ENCODE measurements around the gene GET4. TPM values are rescaled to one million over a fixed set of nuclear protein-coding genes. Genes with fewer than 3 reads are reported as not detected.

Gene GET4
- total and polyA plus RNA-seq, 10 of the 15 experiments (the other 5 are each of a cell fraction or from before 2014, with no cell fraction given) = 0.66 to 73.8 (median 34.0) TPM

- intact Hi-C loops (cut with micrococcal nuclease; ENCODE audit: unreplicated experiment) (no loop called here), in situ Hi-C loops (cut with MboI) (no loop called here)
- H4K20me1 ChIP-seq (ENCODE audit: control insufficient read depth, insufficient read depth) = peaks cover 3% of the 10 kb centered on the region; the same call in 1 of the 2 replicates
- TF ChIP-seq CBX5 (IDR thresholded peaks at IDR 0.05; ENCODE audit: low read depth) (no peak), MXI1 (IDR thresholded peaks at IDR 0.05; ENCODE audit: low read depth, low read length) (no peak), FOXK2 (IDR thresholded peaks at IDR 0.05) (no peak), ZBTB11 (CRISPR knock-in tag; IDR thresholded peaks at IDR 0.05) (no peak), USF2 (IDR thresholded peaks at IDR 0.05; ENCODE audit: borderline replicate concordance, low read depth, low read length) (no peak)
- H3K9me3 ChIP-seq (replicated peaks; ENCODE audit: control insufficient read depth, insufficient read depth, low read length) = no peaks in the 10 kb centered on the region; the same call in 2 of the 3 replicates
- 85% methylated on average over 20 of the region's 20 CpGs for WGBS (ENCODE audit: insufficient coverage, insufficient replicate concordance, low lambda C conversion rate, missing lambda C conversion rate)
- no peak overlapping the region for H2AFZ ChIP-seq (ENCODE audit: control insufficient read depth, low read depth, low read length)
- FAIRE-seq = no peak
- no peak for DNase-seq (ENCODE audit: low read depth, low spot score)
- H3K4me1 ChIP-seq (ENCODE audit: control insufficient read depth, insufficient read depth, low read length) = no peaks in the 10 kb centered on the region
- no peak overlapping the region for H3K9ac ChIP-seq (ENCODE audit: control insufficient read depth, insufficient read depth, low read length)
- RAD21 ChIA-PET (ENCODE audit: unreplicated experiment) = no interaction called here
- peaks cover 64% of the 10 kb centered on the region for H3K79me2 ChIP-seq (ENCODE audit: control insufficient read depth, insufficient read depth, low read length)
- CTCF ChIA-PET = interaction anchor here (1.3 kb wide), 1 partner anchor 8 kb away, joined by 3 read pairs; no protein-coding TSS in a partner anchor
- ATAC-seq = no peak
- peaks cover 0 to 4% of the 10 kb centered on the region in 2 experiments; a peak in 3 of 4 replicates for H3K36me3 ChIP-seq (ENCODE audit: control insufficient read depth in 2 of 2, insufficient read depth in 2 of 2, low read length in 1 of 2)
- SMC1A ChIA-PET (ENCODE audit: uncharacterized antibody, unreplicated experiment) = no interaction called here
- H3K27me3 ChIP-seq (replicated peaks in 1 of 2; ENCODE audit: control insufficient read depth in 2 of 2, insufficient read depth in 2 of 2, low read length in 1 of 2) = no peaks in the 10 kb centered on the region
- BruUV-seq (replicated peaks) = no TSS peak
- no peak overlapping the region for H3K27ac ChIP-seq (ENCODE audit: control insufficient read depth, insufficient read depth)
- POLR2A ChIA-PET = no interaction called here
- no peak overlapping the region for H3K4me3 ChIP-seq
- H3K4me2 ChIP-seq (ENCODE audit: control insufficient read depth, insufficient read depth) = no peak overlapping the region
Measured at GRCh38 chr7:881441-882234, 5.3 kb downstream of the GET4 start.
